ENCODE measurements around the gene IFIT1.

- TF ChIP-seq, protein P1, sequence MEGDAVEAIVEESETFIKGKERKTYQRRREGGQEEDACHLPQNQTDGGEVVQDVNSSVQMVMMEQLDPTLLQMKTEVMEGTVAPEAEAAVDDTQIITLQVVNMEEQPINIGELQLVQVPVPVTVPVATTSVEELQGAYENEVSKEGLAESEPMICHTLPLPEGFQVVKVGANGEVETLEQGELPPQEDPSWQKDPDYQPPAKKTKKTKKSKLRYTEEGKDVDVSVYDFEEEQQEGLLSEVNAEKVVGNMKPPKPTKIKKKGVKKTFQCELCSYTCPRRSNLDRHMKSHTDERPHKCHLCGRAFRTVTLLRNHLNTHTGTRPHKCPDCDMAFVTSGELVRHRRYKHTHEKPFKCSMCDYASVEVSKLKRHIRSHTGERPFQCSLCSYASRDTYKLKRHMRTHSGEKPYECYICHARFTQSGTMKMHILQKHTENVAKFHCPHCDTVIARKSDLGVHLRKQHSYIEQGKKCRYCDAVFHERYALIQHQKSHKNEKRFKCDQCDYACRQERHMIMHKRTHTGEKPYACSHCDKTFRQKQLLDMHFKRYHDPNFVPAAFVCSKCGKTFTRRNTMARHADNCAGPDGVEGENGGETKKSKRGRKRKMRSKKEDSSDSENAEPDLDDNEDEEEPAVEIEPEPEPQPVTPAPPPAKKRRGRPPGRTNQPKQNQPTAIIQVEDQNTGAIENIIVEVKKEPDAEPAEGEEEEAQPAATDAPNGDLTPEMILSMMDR (IDR thresholded peaks at IDR 0.05), result no peak
- TF ChIP-seq POLR2A (IDR thresholded peaks at IDR 0.05) (no peak), EP300 (IDR thresholded peaks at IDR 0.05) (no peak), POLR2AphosphoS5 (IDR thresholded peaks at IDR 0.05) (no peak)
These were observed 40.4 kb upstream of the IFIT1 start for GRCh38 chr10:89351780-89352597.

Measured in suprapubic skin (tissue), 4 donors.